ENCODE data around the gene SLC2A8. TPM values are rescaled to one million over a fixed set of nuclear protein-coding genes. Genes with fewer than 3 reads are reported as not detected.

Gene SLC2A8
- total and polyA plus RNA-seq, 2 donors (not counting 1 experiment from before 2014, with no cell fraction given): 8.3 to 14.2 TPM

DNA sequence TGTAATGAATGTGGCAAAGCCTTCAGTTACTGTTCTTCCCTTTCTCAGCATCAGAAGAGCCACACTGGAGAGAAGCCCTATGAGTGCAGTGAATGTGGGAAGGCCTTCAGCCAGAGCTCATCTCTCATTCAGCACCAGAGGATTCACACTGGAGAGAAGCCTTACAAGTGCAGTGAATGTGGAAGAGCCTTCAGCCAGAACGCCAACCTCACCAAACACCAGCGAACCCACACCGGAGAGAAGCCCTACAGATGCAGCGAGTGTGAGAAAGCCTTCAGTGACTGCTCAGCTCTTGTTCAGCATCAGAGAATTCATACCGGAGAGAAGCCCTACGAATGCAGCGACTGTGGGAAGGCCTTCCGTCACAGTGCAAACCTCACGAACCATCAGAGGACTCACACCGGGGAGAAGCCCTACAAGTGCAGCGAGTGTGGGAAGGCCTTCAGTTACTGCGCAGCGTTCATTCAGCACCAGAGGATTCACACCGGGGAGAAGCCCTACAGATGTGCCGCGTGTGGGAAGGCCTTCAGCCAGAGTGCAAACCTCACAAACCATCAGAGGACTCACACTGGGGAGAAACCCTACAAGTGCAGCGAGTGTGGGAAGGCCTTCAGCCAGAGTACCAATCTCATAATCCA, 47.4 kb downstream of the SLC2A8 start:
- Histone ChIP-seq H3K27me3 (replicated peaks in 1 of 4; ENCODE audit: control extremely low read depth in 1 of 4, control insufficient read depth in 3 of 4, insufficient read depth in 4 of 4, low read length in 3 of 4) (no peaks in the 10 kb centered on the region), H3K9me3 (ENCODE audit: control extremely low read depth in 1 of 3, control insufficient read depth in 2 of 3, insufficient read depth in 1 of 3, low read length in 2 of 3) (peaks cover 0 to 6% (median 0%) of the 10 kb centered on the region in 3 donors), H3K4me2 (replicated peaks; ENCODE audit: low read depth, low read length, poor library complexity, severe bottlenecking) (no peak overlapping the region), H3K36me3 (replicated peaks in 1 of 2; ENCODE audit: control extremely low read depth in 1 of 2, control insufficient read depth in 1 of 2, extremely low read depth in 1 of 2, insufficient read depth in 2 of 2, low read length in 1 of 2) (peaks cover 5 to 80% of the 10 kb centered on the region in 2 experiments), H2AFZ (ENCODE audit: insufficient read depth, low read depth, low read length, poor library complexity, severe bottlenecking) (no peak overlapping the region), H3K4me3 (ENCODE audit: control extremely low read depth in 1 of 5, extremely low read depth in 1 of 5, insufficient read depth in 1 of 5, low read depth in 2 of 5, low read length in 4 of 5) (no peak overlapping the region), H3K27ac (ENCODE audit: low read length in 2 of 2) (no peak overlapping the region), H3K79me2 (ENCODE audit: control insufficient read depth, insufficient read depth, low read length) (no peaks in the 10 kb centered on the region), H3K4me1 (ENCODE audit: control insufficient read depth in 2 of 2, insufficient read depth in 2 of 2, low read length in 2 of 2) (peaks cover 3 to 6% of the 10 kb centered on the region in 2 donors), H4K20me1 (ENCODE audit: control insufficient read depth, insufficient read depth, low read length, poor library complexity, severe bottlenecking) (peaks cover 30% of the 10 kb centered on the region), H3K9ac (ENCODE audit: low read length) (no peak overlapping the region)
- ChIA-PET POLR2A (interaction anchor here (0.6 kb wide), 1 partner anchor 817 kb away, joined by 7 read pairs; no protein-coding TSS in a partner anchor), CTCF (interaction anchor here (0.6 kb wide), 1 partner anchor 20 kb away, joined by 3 read pairs; the partner anchor contains the start of gene ZNF79)
- H3K27me3 Mint-ChIP-seq: no peaks in the 10 kb centered on the region
- TF ChIP-seq, protein P1, sequence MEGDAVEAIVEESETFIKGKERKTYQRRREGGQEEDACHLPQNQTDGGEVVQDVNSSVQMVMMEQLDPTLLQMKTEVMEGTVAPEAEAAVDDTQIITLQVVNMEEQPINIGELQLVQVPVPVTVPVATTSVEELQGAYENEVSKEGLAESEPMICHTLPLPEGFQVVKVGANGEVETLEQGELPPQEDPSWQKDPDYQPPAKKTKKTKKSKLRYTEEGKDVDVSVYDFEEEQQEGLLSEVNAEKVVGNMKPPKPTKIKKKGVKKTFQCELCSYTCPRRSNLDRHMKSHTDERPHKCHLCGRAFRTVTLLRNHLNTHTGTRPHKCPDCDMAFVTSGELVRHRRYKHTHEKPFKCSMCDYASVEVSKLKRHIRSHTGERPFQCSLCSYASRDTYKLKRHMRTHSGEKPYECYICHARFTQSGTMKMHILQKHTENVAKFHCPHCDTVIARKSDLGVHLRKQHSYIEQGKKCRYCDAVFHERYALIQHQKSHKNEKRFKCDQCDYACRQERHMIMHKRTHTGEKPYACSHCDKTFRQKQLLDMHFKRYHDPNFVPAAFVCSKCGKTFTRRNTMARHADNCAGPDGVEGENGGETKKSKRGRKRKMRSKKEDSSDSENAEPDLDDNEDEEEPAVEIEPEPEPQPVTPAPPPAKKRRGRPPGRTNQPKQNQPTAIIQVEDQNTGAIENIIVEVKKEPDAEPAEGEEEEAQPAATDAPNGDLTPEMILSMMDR (IDR thresholded peaks at IDR 0.05): no peak
- no peak for TF ChIP-seq EZH2 (IDR thresholded peaks at IDR 0.05; ENCODE audit: borderline replicate concordance, insufficient read depth, low read depth, low read length, poor library complexity, severe bottlenecking)
- H3K27ac Mint-ChIP-seq: peak overlapping the region; percentile 17
- WGBS (ENCODE audit: insufficient coverage): 97% methylated on average over 16 of the region's 17 CpGs
- intact Hi-C loops (cut with micrococcal nuclease): no loop called here
- no peak for ATAC-seq (ENCODE audit: low read depth)
- DNase-seq: no peak
- peaks cover 18% of the 10 kb centered on the region for H3K4me1 Mint-ChIP-seq
- H3K9me3 Mint-ChIP-seq (ENCODE audit: insufficient read depth): no peaks in the 10 kb centered on the region
- no peak overlapping the region for H3K4me3 Mint-ChIP-seq
